Vein endothelial cell (primary cell): ENCODE results near the gene DCST1. TPM values are rescaled to one million over a fixed set of nuclear protein-coding genes. Genes with fewer than 3 reads are reported as not detected.

Source experiments
- total RNA-seq: library from RNA; depleted of rRNA; stranded (reverse); fragments of >200 nt; gene quantifications from 2 replicates; pipeline ENCODE4 v1.2.3, GENCODE V29; 2012

Gene DCST1, protein sequence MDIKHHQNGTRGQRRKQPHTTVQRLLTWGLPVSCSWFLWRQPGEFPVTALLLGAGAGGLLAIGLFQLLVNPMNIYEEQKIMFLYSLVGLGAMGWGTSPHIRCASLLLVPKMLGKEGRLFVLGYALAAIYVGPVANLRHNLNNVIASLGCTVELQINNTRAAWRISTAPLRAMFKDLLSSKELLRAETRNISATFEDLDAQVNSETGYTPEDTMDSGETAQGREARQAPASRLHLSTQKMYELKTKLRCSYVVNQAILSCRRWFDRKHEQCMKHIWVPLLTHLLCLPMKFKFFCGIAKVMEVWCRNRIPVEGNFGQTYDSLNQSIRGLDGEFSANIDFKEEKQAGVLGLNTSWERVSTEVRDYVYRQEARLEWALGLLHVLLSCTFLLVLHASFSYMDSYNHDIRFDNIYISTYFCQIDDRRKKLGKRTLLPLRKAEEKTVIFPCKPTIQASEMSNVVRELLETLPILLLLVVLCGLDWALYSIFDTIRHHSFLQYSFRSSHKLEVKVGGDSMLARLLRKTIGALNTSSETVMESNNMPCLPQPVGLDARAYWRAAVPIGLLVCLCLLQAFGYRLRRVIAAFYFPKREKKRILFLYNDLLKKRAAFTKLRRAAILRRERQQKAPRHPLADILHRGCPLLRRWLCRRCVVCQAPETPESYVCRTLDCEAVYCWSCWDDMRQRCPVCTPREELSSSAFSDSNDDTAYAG
- not detected in 2 replicates for total RNA-seq

GRCh38 chr1:155033524-155033923 lies at the start of gene DCST1, which contains the start of gene DCST2:
Gene DCST1 (plus strand): TSS chr1:155033824. CDS start chr1:155034037, 213 bp downstream.
Gene DCST2 (minus strand): TSS chr1:155033781. CDS start chr1:155033701, 80 bp downstream.

GRCh38 chr1:154993572-154994268 lies 39.9 kb upstream of the DCST1 start, which contains the start of gene LENEP:
Gene LENEP (plus strand): TSS chr1:154993586. CDS start chr1:154993608, 22 bp downstream.

DNA sequence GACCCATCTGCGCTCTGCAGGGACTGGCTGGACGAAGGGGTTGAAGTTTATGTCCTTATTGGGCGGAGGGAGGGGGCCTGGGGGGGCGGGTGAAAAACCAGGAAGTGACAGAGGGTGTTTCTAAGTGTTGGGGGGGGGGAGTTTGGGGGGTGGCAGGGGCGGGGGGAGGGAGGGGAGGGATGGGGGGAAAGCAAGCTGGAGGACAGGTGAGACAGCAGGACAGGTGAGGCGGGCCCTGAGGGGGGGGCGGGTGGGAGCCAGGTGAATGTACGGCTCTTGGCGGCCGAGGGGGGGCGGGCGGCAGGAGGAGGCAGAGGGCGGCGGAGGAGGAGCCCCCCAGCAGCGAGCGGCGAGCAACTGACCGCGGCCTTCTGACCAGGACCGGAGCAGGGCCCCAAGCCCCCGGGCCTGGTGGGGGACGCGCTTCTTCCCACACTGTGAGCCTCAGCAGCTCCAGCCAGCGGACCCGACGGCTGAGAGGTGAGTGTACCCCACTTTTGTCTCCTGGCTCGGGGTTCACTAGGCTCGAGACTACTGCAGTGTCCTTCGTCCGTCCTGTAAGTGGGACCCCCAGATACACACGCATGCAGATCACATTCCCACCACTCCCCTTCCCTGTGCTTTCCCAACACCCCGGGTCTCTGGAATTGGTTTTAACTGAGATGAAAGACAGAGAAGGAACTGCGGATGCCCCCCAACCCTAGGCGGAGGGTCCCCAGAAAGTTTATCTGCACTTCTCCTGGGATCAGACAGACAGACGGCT lies 31.0 kb upstream of the DCST1 start, which contains the start of gene ZBTB7B:
Gene ZBTB7B, plus strand, starts transcription at position 339 of the 763 bp plus-strand sequence. CDS start 11,859 bp downstream, outside the sequence.

DNA sequence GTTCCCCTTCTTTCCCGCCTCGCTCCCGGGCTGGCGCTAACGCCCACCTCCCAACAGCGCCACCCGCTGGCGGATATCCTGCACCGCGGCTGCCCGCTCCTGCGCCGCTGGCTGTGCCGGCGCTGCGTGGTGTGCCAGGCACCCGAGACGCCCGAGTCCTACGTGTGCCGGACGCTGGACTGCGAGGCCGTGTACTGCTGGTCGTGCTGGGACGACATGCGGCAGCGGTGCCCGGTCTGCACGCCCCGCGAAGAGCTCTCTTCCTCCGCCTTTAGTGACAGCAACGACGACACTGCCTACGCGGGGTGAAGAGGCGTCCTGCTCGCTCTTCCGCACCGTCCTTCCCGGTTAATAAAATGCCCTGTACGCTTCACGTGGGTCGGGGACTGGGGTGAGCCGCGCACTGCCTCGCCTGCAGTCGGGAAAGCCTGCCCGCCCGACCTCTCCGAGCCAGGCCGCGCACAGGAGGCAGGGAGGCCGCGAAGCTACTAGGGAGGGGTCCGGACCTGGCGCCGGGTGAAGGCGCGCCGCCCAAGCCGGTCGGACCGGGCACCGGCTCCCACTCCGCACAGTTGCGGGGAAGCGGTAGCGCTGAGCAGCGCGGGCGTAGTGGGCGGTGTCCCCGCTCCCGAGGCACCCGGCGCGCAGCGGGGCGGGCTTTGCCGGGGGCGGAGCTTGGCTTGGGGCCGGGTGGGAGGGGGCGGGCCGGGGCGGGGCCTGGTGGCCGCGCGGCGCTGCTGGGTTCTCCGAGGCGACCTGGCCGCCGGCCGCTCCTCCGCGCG lies 17.1 kb downstream of the DCST1 start, which contains the start of gene ADAM15:
Gene ADAM15, plus strand, starts transcription at position 757 of the 782 bp plus-strand sequence. CDS start 71 bp downstream, outside the sequence.

GRCh38 chr1:155063550-155064110 lies 30.0 kb downstream of the DCST1 start, which contains the start of gene EFNA4:
Gene EFNA4 (plus strand): TSS chr1:155063740. CDS start chr1:155063824, 84 bp downstream.

DNA sequence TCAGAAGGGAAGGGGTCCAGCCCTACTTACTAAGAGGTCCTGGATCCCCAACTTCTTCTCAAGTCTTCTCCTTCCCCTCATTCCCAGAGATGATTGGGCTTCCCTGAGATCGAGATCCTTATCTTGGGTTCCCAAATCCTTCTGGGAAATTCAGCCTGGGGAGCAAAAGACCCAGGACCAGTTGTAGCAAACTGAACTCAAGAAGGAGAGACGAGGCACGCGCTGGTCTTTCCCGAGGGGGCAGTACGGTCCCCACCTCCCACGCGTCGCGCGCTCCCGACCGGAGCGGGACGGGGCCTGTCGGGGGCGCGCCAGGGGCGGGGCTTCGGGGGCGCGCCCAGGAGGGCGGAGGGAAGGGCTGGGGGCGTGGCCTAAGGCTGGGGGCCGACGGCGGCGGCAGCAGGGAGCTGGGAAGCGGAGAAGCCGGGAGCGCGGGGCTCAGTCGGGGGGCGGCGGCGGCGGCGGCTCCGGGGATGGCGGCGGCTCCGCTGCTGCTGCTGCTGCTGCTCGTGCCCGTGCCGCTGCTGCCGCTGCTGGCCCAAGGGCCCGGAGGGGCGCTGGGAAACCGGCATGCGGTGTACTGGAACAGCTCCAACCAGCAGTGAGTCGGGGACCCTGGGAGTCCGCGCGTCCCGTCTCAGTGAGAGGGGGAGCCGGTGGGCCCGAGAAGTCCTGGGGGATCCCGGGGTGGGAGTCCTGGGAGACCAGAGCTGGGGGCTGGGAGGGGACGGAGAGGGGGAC lies 45.0 kb downstream of the DCST1 start, which contains the start of gene EFNA3:
Gene EFNA3, plus strand, starts transcription at position 369 of the 741 bp plus-strand sequence. Its CDS starts 105 bp downstream, at position 474.

Other genes with a start within 250 kb of the DCST1 start
- 1.2 and 2.3 TPM in 2 replicates for gene KCNN3, start 163.5 kb upstream of the DCST1 start, total RNA-seq
- gene PMVK, start 97.1 kb upstream of the DCST1 start, total RNA-seq, result 5.8 and 6.5 TPM in 2 replicates
- 59.8 and 75.1 TPM in 2 replicates for gene PBXIP1, start 77.7 kb upstream of the DCST1 start, total RNA-seq
- 12.0 and 12.7 TPM in 2 replicates for gene PYGO2, start 72.0 kb upstream of the DCST1 start, total RNA-seq
- 312 and 348 TPM in 2 replicates for gene SHC1, start 63.1 kb upstream of the DCST1 start, total RNA-seq
- 52.3 and 69.7 TPM in 2 replicates for gene CKS1B, start 59.1 kb upstream of the DCST1 start, total RNA-seq
- gene FLAD1, start 50.5 kb upstream of the DCST1 start, total RNA-seq, result 32.7 and 35.1 TPM in 2 replicates
- gene LENEP, start 40.2 kb upstream of the DCST1 start, total RNA-seq, result 0.67 and 1.3 TPM in 2 replicates
- 15.4 and 16.8 TPM in 2 replicates for gene ZBTB7B, start 31.0 kb upstream of the DCST1 start, total RNA-seq
- not detected in 2 replicates for gene DCST2, start within 50 bp of the DCST1 start, total RNA-seq
- gene ADAM15, start 17.5 kb downstream of the DCST1 start, total RNA-seq, result 508 and 513 TPM in 2 replicates
- 11.7 and 12.7 TPM in 2 replicates for gene EFNA4, start 29.9 kb downstream of the DCST1 start, total RNA-seq
- gene EFNA3, start 45.0 kb downstream of the DCST1 start, total RNA-seq, result 1.6 and 3.6 TPM in 2 replicates
- 84.4 and 125 TPM in 2 replicates for gene EFNA1, start 94.1 kb downstream of the DCST1 start, total RNA-seq
- 28.1 and 31.6 TPM in 2 replicates for gene SLC50A1, start 102.0 kb downstream of the DCST1 start, total RNA-seq
- 42.5 and 53.3 TPM in 2 replicates for gene DPM3, start 106.7 kb downstream of the DCST1 start, total RNA-seq
- 81.0 and 141 TPM in 2 replicates for gene KRTCAP2, start 139.5 kb downstream of the DCST1 start, total RNA-seq
- 6.9 and 12.0 TPM in 2 replicates for gene TRIM46, start 140.0 kb downstream of the DCST1 start, total RNA-seq
- 15.8 and 16.7 TPM in 2 replicates for gene THBS3, start 174.1 kb downstream of the DCST1 start, total RNA-seq
- 42.1 and 44.7 TPM in 2 replicates for gene MTX1, start 174.9 kb downstream of the DCST1 start, total RNA-seq
- 8.2 and 9.5 TPM in 2 replicates for gene ENTREP3, start 221.7 kb downstream of the DCST1 start, total RNA-seq
- 43.1 and 51.0 TPM in 2 replicates for gene SCAMP3, start 228.5 kb downstream of the DCST1 start, total RNA-seq
- gene CLK2, start 239.7 kb downstream of the DCST1 start, total RNA-seq, result 27.3 and 27.4 TPM in 2 replicates
- 0.65 and 1.3 TPM in 2 replicates for gene HCN3, start 243.6 kb downstream of the DCST1 start, total RNA-seq